ENCODE results near the gene CBFA2T2. TPM values are rescaled to one million over a fixed set of nuclear protein-coding genes. Genes with fewer than 3 reads are reported as not detected.

Gene CBFA2T2
- polyA plus RNA-seq, 3 donors, result 1.7 to 9.7 (median 4.9) TPM

GRCh38 chr20:33472868-33473435, 16.9 kb upstream of the CBFA2T2 start:
- Histone ChIP-seq H3K4me3 (replicated peaks in 1 of 3; ENCODE audit: low read depth in 2 of 3, low read length in 3 of 3) (no peak overlapping the region), H3K79me2 (ENCODE audit: insufficient read depth, low read length) (no peaks in the 10 kb centered on the region), H3K9ac (ENCODE audit: insufficient read depth, low read length, poor library complexity, severe bottlenecking) (no peak overlapping the region), H2AFZ (ENCODE audit: insufficient read depth, low read depth, low read length, poor library complexity, severe bottlenecking) (no peak overlapping the region), H3K27ac (ENCODE audit: low read depth in 1 of 2, low read length in 2 of 2) (no peak overlapping the region), H3K36me3 (replicated peaks in 1 of 2; ENCODE audit: control insufficient read depth in 1 of 2, insufficient read depth in 2 of 2, low read length in 2 of 2) (no peaks in the 10 kb centered on the region), H3K4me1 (ENCODE audit: control insufficient read depth in 1 of 2, insufficient read depth in 2 of 2, low read length in 2 of 2) (peaks cover 10 to 12% of the 10 kb centered on the region in 2 donors), H3K27me3 (ENCODE audit: control insufficient read depth in 2 of 2, insufficient read depth in 2 of 2, low read length in 2 of 2) (no peaks in the 10 kb centered on the region), H4K20me1 (ENCODE audit: insufficient read depth, low read length) (no peaks in the 10 kb centered on the region), H3K4me2 (replicated peaks; ENCODE audit: extremely low read depth, low read length, poor library complexity, severe bottlenecking) (no peak overlapping the region), H3K9me3 (replicated peaks in 1 of 2; ENCODE audit: control insufficient read depth in 1 of 2, insufficient read depth in 1 of 2, low read length in 2 of 2) (no peaks in the 10 kb centered on the region)
- TF ChIP-seq, protein P1, sequence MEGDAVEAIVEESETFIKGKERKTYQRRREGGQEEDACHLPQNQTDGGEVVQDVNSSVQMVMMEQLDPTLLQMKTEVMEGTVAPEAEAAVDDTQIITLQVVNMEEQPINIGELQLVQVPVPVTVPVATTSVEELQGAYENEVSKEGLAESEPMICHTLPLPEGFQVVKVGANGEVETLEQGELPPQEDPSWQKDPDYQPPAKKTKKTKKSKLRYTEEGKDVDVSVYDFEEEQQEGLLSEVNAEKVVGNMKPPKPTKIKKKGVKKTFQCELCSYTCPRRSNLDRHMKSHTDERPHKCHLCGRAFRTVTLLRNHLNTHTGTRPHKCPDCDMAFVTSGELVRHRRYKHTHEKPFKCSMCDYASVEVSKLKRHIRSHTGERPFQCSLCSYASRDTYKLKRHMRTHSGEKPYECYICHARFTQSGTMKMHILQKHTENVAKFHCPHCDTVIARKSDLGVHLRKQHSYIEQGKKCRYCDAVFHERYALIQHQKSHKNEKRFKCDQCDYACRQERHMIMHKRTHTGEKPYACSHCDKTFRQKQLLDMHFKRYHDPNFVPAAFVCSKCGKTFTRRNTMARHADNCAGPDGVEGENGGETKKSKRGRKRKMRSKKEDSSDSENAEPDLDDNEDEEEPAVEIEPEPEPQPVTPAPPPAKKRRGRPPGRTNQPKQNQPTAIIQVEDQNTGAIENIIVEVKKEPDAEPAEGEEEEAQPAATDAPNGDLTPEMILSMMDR (IDR thresholded peaks at IDR 0.05), result no peak
- no peak for DNase-seq
- Mint-ChIP-seq H3K4me1 (peaks cover 12% of the 10 kb centered on the region), H3K9me3 (no peaks in the 10 kb centered on the region), H3K27me3 (ENCODE audit: low read depth in 3 of 3) (peaks cover 0 to 8% (median 3%) of the 10 kb centered on the region in 3 donors), H3K27ac (no peak overlapping the region), H3K36me3 (no peaks in the 10 kb centered on the region), H3K4me3 (no peak overlapping the region)
- intact Hi-C loops (cut with micrococcal nuclease), result no loop called here
- 83% methylated on average over 3 of the region's 7 CpGs for WGBS (ENCODE audit: insufficient coverage)

DNA sequence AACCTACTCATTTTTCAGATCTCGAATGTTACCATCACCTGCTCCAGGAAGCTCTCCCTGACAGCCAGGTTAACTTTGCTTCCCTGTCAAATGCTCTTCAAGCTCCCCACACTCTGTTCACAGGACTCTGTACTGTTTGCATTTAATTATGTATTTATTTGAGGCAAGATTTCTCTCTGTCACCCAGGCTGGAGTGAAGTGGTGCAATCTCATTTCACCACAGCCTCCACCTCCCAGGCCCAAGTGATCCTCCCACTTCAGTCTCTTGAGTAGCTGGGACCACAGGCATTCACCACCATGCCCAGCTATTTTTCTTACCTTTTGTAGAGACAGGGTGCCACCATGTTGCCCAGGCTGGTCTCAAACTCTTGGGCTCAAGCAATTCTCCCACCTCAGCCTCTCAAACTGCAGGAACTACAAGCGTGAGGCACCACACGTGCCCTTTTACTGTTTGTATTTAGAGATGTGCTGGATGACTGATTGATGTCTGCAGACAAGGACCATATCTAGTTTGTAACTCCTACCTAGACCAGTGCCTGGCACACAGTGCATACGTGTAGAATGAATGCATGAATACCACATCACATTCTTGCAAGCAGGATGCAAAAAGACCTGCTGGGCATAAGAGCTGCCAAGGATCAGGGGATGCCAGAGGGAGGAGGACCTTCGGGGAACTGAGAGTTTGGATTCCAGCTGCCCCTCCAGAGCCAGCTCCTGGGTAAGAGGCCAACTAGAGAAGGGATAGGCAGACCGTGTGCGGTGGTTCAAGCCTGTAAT, 15.6 kb upstream of the CBFA2T2 start:
- no peak overlapping the region for H3K4me2 ChIP-seq (replicated peaks; ENCODE audit: extremely low read depth, low read length, poor library complexity, severe bottlenecking)
- no peak overlapping the region for H3K27ac ChIP-seq (ENCODE audit: low read depth in 1 of 2, low read length in 2 of 2)
- no peaks in the 10 kb centered on the region for H3K79me2 ChIP-seq (ENCODE audit: insufficient read depth, low read length)
- no peaks in the 10 kb centered on the region for H3K36me3 ChIP-seq (replicated peaks in 1 of 2; ENCODE audit: control insufficient read depth in 1 of 2, insufficient read depth in 2 of 2, low read length in 2 of 2)
- intact Hi-C loops (cut with micrococcal nuclease), result no loop called here
- TF ChIP-seq, protein P1 (IDR thresholded peaks at IDR 0.05), result no peak
- no peaks in the 10 kb centered on the region for H3K27me3 ChIP-seq (ENCODE audit: control insufficient read depth in 2 of 2, insufficient read depth in 2 of 2, low read length in 2 of 2)
- no peak overlapping the region for H2AFZ ChIP-seq (ENCODE audit: insufficient read depth, low read depth, low read length, poor library complexity, severe bottlenecking)
- Mint-ChIP-seq H3K27ac (peak overlapping the region in 1 of 7 donors; percentile 43), H3K36me3 (no peaks in the 10 kb centered on the region), H3K4me1 (peaks cover 12% of the 10 kb centered on the region), H3K27me3 (ENCODE audit: low read depth in 3 of 3) (peaks cover 0 to 11% (median 3%) of the 10 kb centered on the region in 3 donors), H3K4me3 (no peak overlapping the region), H3K9me3 (no peaks in the 10 kb centered on the region)
- H3K4me1 ChIP-seq (ENCODE audit: control insufficient read depth in 1 of 2, insufficient read depth in 2 of 2, low read length in 2 of 2), result peaks cover 10 to 12% of the 10 kb centered on the region in 2 donors
- no peak for DNase-seq
- no peak overlapping the region for H3K9ac ChIP-seq (ENCODE audit: insufficient read depth, low read length, poor library complexity, severe bottlenecking)
- no peaks in the 10 kb centered on the region for H4K20me1 ChIP-seq (ENCODE audit: insufficient read depth, low read length)
- H3K4me3 ChIP-seq (replicated peaks in 1 of 3; ENCODE audit: low read depth in 2 of 3, low read length in 3 of 3), result no peak overlapping the region
- H3K9me3 ChIP-seq (replicated peaks in 1 of 2; ENCODE audit: control insufficient read depth in 1 of 2, insufficient read depth in 1 of 2, low read length in 2 of 2), result no peaks in the 10 kb centered on the region
- 95% methylated on average over 4 of the region's 7 CpGs for WGBS (ENCODE audit: insufficient coverage)

Data from CD14-positive monocyte (primary cell).